Body of pancreas (tissue), 4 donors: ENCODE measurements around the gene PAX6.

Experiments
- CTCF ChIP-seq, 7 experiments: fragments of 450-650 bp in 4 of 7; fragments of 200-600 bp in 3 of 7; sonication (generic) in 3 of 7; IDR thresholded peaks; one replicate each; pipeline ENCODE4 v1.5.1; 2016 to 2019; ENCODE audit warnings: antibody characterized with exemption in 7 of 7
- POLR2A ChIP-seq, 3 donors: fragments of 450-650 bp; IDR thresholded peaks; one replicate each; pipeline ENCODE4 v1.6.1; 2016; ENCODE audit warnings: antibody characterized with exemption in 3 of 3, mild to moderate bottlenecking in 2 of 3

- TF ChIP-seq CTCF (IDR thresholded peaks at IDR 0.05): no peak
- no peak for TF ChIP-seq POLR2A (IDR thresholded peaks at IDR 0.05)
These were observed 18.7 kb downstream of the PAX6 start for GRCh38 chr11:31792456-31792855.
